ENCODE results near the gene STK16. TPM values are rescaled to one million over a fixed set of nuclear protein-coding genes. Genes with fewer than 3 reads are reported as not detected.

STK16 gene
- total RNA-seq, 1 donor from 2014 or later, result 29.5 TPM

GRCh38 chr2:219207134-219207883 is 38.0 kb upstream of the STK16 start:
- peak overlapping the region; percentile 83 for H3K4me3 Mint-ChIP-seq (ENCODE audit: unreplicated experiment)
- TF ChIP-seq CTCF (IDR thresholded peaks at IDR 0.05; ENCODE audit: unreplicated experiment), result no peak
- peaks cover 14% of the 10 kb centered on the region for H3K36me3 Mint-ChIP-seq (ENCODE audit: low read depth, unreplicated experiment)
- H3K27me3 Mint-ChIP-seq (ENCODE audit: unreplicated experiment), result peaks cover 8% of the 10 kb centered on the region
- no peak overlapping the region for H3K27ac Mint-ChIP-seq (ENCODE audit: unreplicated experiment)
- H3K9me3 Mint-ChIP-seq (ENCODE audit: unreplicated experiment), result no peaks in the 10 kb centered on the region
- H3K4me1 Mint-ChIP-seq (ENCODE audit: unreplicated experiment), result peaks cover 17% of the 10 kb centered on the region
- no peak for DNase-seq (ENCODE audit: low spot score)

GRCh38 chr2:219207884-219208740 is 37.2 kb upstream of the STK16 start:
- Mint-ChIP-seq H3K9me3 (ENCODE audit: unreplicated experiment) (no peaks in the 10 kb centered on the region), H3K27me3 (ENCODE audit: unreplicated experiment) (peaks cover 8% of the 10 kb centered on the region), H3K36me3 (ENCODE audit: low read depth, unreplicated experiment) (peaks cover 14% of the 10 kb centered on the region), H3K27ac (ENCODE audit: unreplicated experiment) (no peak overlapping the region), H3K4me1 (ENCODE audit: unreplicated experiment) (peaks cover 17% of the 10 kb centered on the region), H3K4me3 (ENCODE audit: unreplicated experiment) (peak overlapping the region; percentile 39)
- DNase-seq (ENCODE audit: low spot score), result no peak
- TF ChIP-seq CTCF (IDR thresholded peaks at IDR 0.05; ENCODE audit: unreplicated experiment), result no peak

- no peak overlapping the region for H3K27ac Mint-ChIP-seq (ENCODE audit: unreplicated experiment)
- peaks cover 14% of the 10 kb centered on the region for H3K36me3 Mint-ChIP-seq (ENCODE audit: low read depth, unreplicated experiment)
- DNase-seq (ENCODE audit: low spot score), result no peak
- H3K9me3 Mint-ChIP-seq (ENCODE audit: unreplicated experiment), result no peaks in the 10 kb centered on the region
- peaks cover 17% of the 10 kb centered on the region for H3K4me1 Mint-ChIP-seq (ENCODE audit: unreplicated experiment)
- H3K4me3 Mint-ChIP-seq (ENCODE audit: unreplicated experiment), result no peak overlapping the region
- no peak for TF ChIP-seq CTCF (IDR thresholded peaks at IDR 0.05; ENCODE audit: unreplicated experiment)
- H3K27me3 Mint-ChIP-seq (ENCODE audit: unreplicated experiment), result peaks cover 9% of the 10 kb centered on the region
Observed at GRCh38 chr2:219209236-219210195, 35.8 kb upstream of the STK16 start.

- no peak for DNase-seq (ENCODE audit: low spot score)
- Mint-ChIP-seq H3K27ac (ENCODE audit: unreplicated experiment) (no peak overlapping the region), H3K36me3 (ENCODE audit: low read depth, unreplicated experiment) (peaks cover 14% of the 10 kb centered on the region), H3K27me3 (ENCODE audit: unreplicated experiment) (peaks cover 9% of the 10 kb centered on the region), H3K9me3 (ENCODE audit: unreplicated experiment) (no peaks in the 10 kb centered on the region), H3K4me1 (ENCODE audit: unreplicated experiment) (peaks cover 17% of the 10 kb centered on the region), H3K4me3 (ENCODE audit: unreplicated experiment) (no peak overlapping the region)
- TF ChIP-seq CTCF (IDR thresholded peaks at IDR 0.05; ENCODE audit: unreplicated experiment), result no peak
Observed at GRCh38 chr2:219210196-219210885, 34.9 kb upstream of the STK16 start.

Measured in endothelial cell (in vitro differentiated cells).